Measurements from ENCODE around the gene TXK.
"Not testable (repeated sequence)": the region's sequence is repeated elsewhere in the genome, so short reads cannot be mapped to it uniquely, and the experiment has no call there.

Gene TXK

GRCh38 chr4:48134081-48134480, at the start of gene TXK:
TXK (minus strand) TSS chr4:48134250; CDS start chr4:48134170, 80 bp downstream.
- no peak for DNase-seq (ENCODE audit: low read depth)

DNA sequence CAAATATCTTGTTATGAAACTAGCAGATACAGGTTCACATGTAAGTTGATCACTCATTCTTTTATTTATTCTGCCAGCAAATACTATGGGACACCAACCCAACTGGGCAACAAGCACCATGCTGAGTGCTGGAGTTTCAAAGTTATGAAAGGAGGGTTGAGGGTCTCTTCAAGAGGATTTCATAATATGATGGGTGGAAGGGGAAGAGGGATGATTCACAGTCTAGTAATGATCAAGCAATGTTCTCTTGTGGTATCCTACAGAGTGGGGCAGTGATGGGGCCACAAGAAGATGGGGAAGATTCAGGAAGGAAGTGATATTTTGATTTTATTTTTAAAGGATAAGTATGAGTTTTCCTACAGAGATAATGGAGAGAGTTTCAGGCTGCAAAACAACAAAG, 46.2 kb upstream of the TXK start:
- DNase-seq (ENCODE audit: low read depth): peak; percentile 60

GRCh38 chr4:48178931-48179330, 44.9 kb upstream of the TXK start:
- DNase-seq (ENCODE audit: low read depth): no peak

- peak; percentile 10 for DNase-seq (ENCODE audit: low read depth)
These were observed 41.8 kb upstream of the TXK start for GRCh38 chr4:48175806-48176205.

- DNase-seq (ENCODE audit: low read depth): no peak
These were observed 41.3 kb upstream of the TXK start for GRCh38 chr4:48175328-48175727.

DNA sequence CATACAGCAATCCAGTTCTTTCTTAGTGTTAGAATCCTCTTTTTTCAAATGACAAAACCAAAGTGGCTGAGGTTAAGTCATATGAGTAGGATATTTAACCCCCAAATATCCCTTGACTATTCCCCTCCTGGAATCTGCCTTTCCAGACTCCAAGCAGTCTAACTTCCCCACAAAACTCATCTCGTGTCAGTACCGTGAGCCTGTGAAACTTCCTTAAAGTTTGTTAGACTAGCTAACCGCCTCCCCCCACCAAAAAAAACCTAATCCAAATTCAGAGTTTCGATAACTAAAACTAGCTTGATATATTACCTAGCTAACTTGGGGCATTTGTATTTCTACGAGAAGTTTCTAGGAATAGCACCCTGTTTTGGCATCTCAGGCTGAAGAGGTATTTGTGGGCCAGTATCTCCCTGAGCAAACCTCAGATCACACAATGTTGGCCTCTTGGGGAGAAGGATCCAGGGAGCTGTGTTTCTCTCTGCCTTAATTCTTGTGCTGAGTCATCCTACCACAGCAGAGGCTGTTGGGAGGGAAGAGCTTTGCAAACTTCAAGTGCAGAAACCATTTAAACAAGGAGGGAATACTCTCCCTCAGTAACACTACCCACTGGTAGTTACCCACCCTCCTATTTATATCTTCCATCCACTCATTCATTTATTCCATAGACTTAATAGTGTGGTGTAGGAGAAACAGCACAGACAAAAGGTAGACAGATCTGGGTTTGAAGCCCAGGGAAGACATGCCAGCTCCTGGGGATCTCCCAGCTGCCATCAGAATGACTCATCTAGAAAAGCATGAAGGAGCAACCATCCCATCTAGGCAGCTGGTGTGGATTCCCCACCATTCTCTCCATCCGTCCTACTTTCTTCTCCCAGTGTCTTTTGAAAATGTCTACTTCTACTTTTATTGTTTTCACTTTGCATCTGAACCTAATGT, 39.3 kb upstream of the TXK start:
- DNase-seq (ENCODE audit: low read depth): peak; percentile 48

- DNase-seq (ENCODE audit: low read depth): no peak
These were observed 38.6 kb upstream of the TXK start for GRCh38 chr4:48172651-48173050.

- no peak for DNase-seq (ENCODE audit: low read depth)
These were observed 35.6 kb upstream of the TXK start for GRCh38 chr4:48169636-48170035.

- DNase-seq (ENCODE audit: low read depth): peak; percentile 12
These were observed 33.7 kb upstream of the TXK start for GRCh38 chr4:48167538-48168263.

- not testable (repeated sequence) for DNase-seq (ENCODE audit: low read depth)
These were observed 30.5 kb upstream of the TXK start for GRCh38 chr4:48164561-48164960.

DNA sequence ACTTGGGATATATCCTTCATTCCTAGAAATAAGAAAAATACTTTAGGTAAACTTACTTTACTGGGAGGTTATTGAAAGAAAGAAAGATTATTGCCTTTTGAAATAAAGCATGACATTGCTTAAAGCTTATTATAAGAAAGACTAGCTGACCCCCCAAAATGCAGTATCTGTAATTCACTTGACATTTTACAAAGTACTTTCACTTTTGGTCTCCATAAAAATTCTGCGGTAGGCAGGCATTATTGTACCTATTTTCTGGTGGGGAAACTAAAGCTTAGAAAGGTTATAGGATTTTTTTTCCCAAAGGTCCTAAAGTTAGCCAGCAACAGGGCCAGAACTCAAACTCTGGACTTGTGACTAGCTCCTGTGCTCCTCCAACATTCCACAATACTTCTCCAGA, 29.7 kb upstream of the TXK start:
- no peak for DNase-seq (ENCODE audit: low read depth)

DNA sequence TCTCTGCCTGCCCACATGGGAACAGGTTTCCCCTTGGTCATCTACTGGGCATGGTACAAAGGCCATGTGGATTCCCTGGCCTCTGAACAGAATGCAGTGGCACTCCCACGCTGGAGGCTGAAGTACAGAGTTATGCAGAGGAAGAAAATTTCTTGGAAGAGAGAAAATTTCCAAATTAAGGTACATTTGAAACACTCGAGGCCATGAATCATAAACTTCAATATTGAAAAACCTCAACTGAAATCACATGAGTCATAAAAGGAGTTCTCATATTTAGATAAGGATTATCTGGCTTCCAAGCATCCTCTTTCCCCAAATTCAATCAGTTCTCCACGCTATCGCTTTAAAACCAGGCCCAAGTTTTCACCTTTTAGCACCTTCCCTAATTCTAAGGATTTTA, 28.1 kb upstream of the TXK start:
- DNase-seq (ENCODE audit: low read depth): peak; percentile 68

GRCh38 chr4:48157271-48157670, 23.2 kb upstream of the TXK start:
- DNase-seq (ENCODE audit: low read depth): no peak

GRCh38 chr4:48156423-48156822, 22.4 kb upstream of the TXK start:
- no peak for DNase-seq (ENCODE audit: low read depth)

DNA sequence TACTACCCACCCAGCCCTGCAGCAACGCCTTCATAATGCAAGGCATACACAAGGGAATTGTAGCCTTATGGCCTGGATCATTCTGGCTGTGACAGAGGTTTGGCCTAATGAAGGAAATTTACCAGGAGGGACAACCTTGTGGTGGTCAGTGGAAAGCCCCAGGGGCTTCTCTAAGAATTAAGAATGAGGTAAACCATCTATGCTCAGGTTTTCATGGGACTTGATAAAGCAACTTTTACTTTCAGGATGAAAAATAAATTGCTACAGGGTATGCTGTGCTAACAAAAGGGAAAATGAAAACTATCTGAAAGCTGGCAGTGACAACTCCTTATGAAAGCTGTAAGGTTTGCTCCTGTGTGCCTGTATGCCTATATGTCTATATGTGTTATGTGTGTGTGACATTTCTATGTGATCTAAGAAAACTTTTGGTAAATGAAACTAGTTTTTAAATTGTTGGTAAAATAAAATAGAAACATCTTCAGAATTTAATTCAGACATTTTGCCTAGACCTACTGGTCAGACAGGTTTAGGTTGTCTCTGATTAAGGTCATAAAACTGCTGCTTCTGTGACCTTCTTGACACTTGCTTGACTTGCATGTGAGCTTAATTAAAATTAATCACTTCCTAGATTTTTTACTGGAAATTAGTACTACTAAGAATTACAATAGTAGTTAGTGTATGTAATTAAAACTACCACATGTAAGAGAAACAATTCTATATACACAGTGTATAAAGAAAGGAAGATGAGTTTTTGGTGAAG, 19.9 kb upstream of the TXK start:
- no peak for DNase-seq (ENCODE audit: low read depth)

GRCh38 chr4:48152259-48152658, 18.2 kb upstream of the TXK start:
- no peak for DNase-seq (ENCODE audit: low read depth)

DNA sequence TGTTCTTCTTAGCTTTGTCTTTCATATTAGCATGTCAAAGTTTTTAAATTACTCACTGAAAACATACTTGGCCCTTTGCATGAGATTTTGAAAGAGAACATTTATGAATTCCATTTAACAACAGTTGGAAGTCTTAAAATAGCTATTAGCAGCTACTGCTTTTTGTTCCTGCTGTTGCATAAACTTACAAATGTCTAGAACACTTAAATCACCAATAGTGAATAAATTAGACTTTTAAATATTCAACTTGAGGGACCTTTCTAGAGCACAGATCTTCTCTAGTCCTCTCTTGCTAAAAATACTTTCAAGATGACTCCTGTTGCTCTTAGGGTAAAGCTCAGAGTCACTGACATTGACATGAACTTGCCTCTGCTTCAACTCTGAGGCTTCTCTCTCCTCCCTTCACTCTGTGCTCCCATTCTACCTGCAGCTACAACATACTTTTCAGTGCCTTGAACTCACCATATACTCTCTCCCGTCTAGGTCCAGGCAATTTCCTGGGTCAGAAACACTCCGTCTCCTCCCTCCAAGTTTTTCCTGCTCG, 15.8 kb upstream of the TXK start:
- DNase-seq (ENCODE audit: low read depth): no peak

DNA sequence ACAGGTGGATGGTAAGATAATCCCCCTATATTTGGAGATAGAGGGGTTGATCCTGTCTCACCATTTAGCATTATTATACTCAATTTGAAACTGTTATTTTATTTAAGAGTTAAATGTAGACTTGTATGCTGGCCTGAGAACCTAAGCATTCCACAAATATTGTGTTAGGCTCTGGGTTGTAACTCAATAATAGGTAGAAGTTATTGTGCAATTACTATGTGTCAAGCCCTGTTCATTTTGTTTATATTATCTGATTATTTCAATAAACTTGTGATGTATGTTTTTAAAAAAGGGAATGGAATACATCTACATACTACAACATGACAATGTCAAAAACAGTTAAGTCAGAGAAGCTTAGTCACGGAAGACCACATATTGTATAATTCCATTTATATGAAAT, 13.6 kb upstream of the TXK start:
- peak; percentile 24 for DNase-seq (ENCODE audit: low read depth)

- DNase-seq (ENCODE audit: low read depth): peak; percentile 50
These were observed 7.0 kb upstream of the TXK start for GRCh38 chr4:48141048-48141447.

GRCh38 chr4:48139691-48140090, 5.6 kb upstream of the TXK start:
- DNase-seq (ENCODE audit: low read depth): peak; percentile 29

DNA sequence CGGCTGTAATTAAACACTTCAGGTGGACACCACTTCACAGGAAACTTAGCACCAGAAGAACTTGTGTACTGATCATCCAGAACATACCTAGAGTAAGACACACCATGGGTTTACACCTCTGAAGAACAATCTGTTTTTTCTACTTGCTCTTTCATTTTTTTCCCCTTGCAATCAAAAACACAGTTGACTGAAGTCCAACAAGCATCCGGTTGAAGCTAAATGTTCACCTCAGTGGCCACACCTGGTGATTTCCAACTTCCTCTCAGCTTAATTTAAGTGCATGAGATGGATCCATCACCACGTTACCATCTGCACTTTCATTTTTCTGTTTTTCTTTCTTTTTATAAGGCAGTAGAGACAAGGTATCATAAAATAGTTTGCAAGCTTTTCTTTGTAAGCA, 4.9 kb upstream of the TXK start:
- DNase-seq (ENCODE audit: low read depth): no peak

GRCh38 chr4:48138511-48138910, 4.5 kb upstream of the TXK start:
- DNase-seq (ENCODE audit: low read depth): no peak

Data from iris pigment epithelial cell (primary cell).